ENCODE results near the gene MTM1. TPM values are rescaled to one million over a fixed set of nuclear protein-coding genes. Genes with fewer than 3 reads are reported as not detected.

The MTM1 gene
- total RNA-seq, 1 donor from 2014 or later, result 17.8 TPM

GRCh38 chrX:150616179-150616862 is 47.9 kb downstream of the MTM1 start:
- TF ChIP-seq, protein P1, sequence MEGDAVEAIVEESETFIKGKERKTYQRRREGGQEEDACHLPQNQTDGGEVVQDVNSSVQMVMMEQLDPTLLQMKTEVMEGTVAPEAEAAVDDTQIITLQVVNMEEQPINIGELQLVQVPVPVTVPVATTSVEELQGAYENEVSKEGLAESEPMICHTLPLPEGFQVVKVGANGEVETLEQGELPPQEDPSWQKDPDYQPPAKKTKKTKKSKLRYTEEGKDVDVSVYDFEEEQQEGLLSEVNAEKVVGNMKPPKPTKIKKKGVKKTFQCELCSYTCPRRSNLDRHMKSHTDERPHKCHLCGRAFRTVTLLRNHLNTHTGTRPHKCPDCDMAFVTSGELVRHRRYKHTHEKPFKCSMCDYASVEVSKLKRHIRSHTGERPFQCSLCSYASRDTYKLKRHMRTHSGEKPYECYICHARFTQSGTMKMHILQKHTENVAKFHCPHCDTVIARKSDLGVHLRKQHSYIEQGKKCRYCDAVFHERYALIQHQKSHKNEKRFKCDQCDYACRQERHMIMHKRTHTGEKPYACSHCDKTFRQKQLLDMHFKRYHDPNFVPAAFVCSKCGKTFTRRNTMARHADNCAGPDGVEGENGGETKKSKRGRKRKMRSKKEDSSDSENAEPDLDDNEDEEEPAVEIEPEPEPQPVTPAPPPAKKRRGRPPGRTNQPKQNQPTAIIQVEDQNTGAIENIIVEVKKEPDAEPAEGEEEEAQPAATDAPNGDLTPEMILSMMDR (IDR thresholded peaks at IDR 0.05; ENCODE audit: unreplicated experiment), result no peak
- Mint-ChIP-seq H3K4me3 (ENCODE audit: unreplicated experiment) (no peak overlapping the region), H3K27me3 (ENCODE audit: unreplicated experiment) (peaks cover 2% of the 10 kb centered on the region), H3K4me1 (ENCODE audit: unreplicated experiment) (peaks cover 18% of the 10 kb centered on the region), H3K9me3 (ENCODE audit: unreplicated experiment) (no peaks in the 10 kb centered on the region), H3K36me3 (ENCODE audit: low read depth, unreplicated experiment) (peaks cover 8% of the 10 kb centered on the region), H3K27ac (ENCODE audit: unreplicated experiment) (no peak overlapping the region)
- DNase-seq (ENCODE audit: low spot score), result no peak

DNA sequence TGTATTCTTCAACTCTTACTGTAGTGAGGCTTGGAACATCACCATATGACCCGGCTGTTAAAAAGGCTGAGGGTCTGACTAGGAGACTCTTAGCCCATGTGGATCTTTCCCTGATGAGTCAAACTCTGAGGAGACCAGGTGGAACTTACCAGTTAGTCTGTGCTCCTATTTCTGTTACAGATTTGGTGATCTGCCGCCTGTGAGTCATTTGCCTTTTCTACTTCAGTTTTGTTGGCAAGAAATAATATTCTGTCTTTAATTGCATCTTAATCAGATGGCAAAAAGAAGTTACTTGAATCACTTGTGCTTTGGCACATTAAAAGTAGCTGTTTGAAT is 48.4 kb downstream of the MTM1 start:
- H3K36me3 Mint-ChIP-seq (ENCODE audit: low read depth, unreplicated experiment), result peaks cover 12% of the 10 kb centered on the region
- H3K4me1 Mint-ChIP-seq (ENCODE audit: unreplicated experiment), result peaks cover 23% of the 10 kb centered on the region
- no peak overlapping the region for H3K4me3 Mint-ChIP-seq (ENCODE audit: unreplicated experiment)
- no peaks in the 10 kb centered on the region for H3K9me3 Mint-ChIP-seq (ENCODE audit: unreplicated experiment)
- H3K27ac Mint-ChIP-seq (ENCODE audit: unreplicated experiment), result no peak overlapping the region
- DNase-seq (ENCODE audit: low spot score), result no peak
- TF ChIP-seq, protein P1 (IDR thresholded peaks at IDR 0.05; ENCODE audit: unreplicated experiment), result no peak
- H3K27me3 Mint-ChIP-seq (ENCODE audit: unreplicated experiment), result peaks cover 2% of the 10 kb centered on the region

- H3K27me3 Mint-ChIP-seq (ENCODE audit: unreplicated experiment), result peaks cover 2% of the 10 kb centered on the region
- no peaks in the 10 kb centered on the region for H3K9me3 Mint-ChIP-seq (ENCODE audit: unreplicated experiment)
- H3K36me3 Mint-ChIP-seq (ENCODE audit: low read depth, unreplicated experiment), result peaks cover 12% of the 10 kb centered on the region
- no peak for DNase-seq (ENCODE audit: low spot score)
- peak overlapping the region; percentile 43 for H3K4me3 Mint-ChIP-seq (ENCODE audit: unreplicated experiment)
- TF ChIP-seq, protein P1 (IDR thresholded peaks at IDR 0.05; ENCODE audit: unreplicated experiment), result no peak
- H3K27ac Mint-ChIP-seq (ENCODE audit: unreplicated experiment), result no peak overlapping the region
- H3K4me1 Mint-ChIP-seq (ENCODE audit: unreplicated experiment), result peaks cover 27% of the 10 kb centered on the region
Measured at GRCh38 chrX:150621652-150622051, 53.2 kb downstream of the MTM1 start.

DNA sequence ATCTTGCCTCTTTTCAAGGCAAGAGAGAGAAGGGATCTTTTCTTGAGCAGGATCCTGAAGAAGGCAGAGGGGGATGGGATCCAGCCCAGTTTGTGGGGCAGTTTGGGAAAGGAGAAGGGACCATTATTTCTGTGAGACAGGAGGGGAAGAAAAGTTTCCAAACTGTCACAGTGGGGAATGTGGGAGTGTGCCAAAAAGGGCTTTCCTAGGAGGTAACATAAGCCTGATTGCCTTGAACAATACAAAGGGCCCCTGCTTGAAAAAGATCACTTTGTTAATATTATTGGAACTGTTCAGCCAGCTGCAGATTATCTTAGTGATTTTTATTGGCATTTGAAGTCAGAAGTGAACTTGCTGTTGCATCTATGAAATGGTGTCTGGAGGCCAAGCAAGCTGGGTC is 55.2 kb downstream of the MTM1 start:
- no peak overlapping the region for H3K4me3 Mint-ChIP-seq (ENCODE audit: unreplicated experiment)

DNA sequence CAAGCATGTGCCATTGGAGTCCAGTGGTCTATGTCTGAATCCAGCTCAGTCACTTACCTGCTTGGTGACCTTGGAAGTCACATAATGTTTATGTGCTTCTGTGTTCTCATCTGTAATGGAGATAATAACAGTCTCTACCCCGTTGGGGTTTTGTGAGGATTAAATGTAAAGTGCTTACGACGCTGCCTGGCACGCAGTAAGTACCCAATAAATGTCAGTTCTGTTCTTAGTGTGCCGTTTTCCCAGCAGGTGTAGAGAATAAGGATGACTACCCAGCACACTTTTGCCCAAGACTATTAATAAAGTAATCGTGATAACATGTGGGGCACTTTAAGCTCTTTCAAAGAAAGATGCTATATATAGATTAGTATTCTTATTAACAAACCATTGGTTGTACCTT is 56.7 kb downstream of the MTM1 start:
- TF ChIP-seq, protein P1 (IDR thresholded peaks at IDR 0.05; ENCODE audit: unreplicated experiment), result no peak
- no peak for DNase-seq (ENCODE audit: low spot score)
- peaks cover 27% of the 10 kb centered on the region for H3K36me3 Mint-ChIP-seq (ENCODE audit: low read depth, unreplicated experiment)
- no peak overlapping the region for H3K4me3 Mint-ChIP-seq (ENCODE audit: unreplicated experiment)
- H3K27me3 Mint-ChIP-seq (ENCODE audit: unreplicated experiment), result peaks cover 2% of the 10 kb centered on the region
- peaks cover 34% of the 10 kb centered on the region for H3K4me1 Mint-ChIP-seq (ENCODE audit: unreplicated experiment)
- no peaks in the 10 kb centered on the region for H3K9me3 Mint-ChIP-seq (ENCODE audit: unreplicated experiment)
- no peak overlapping the region for H3K27ac Mint-ChIP-seq (ENCODE audit: unreplicated experiment)

More for the DNA sequence above, 55.2 kb downstream of the MTM1 start:
- Mint-ChIP-seq H3K4me1 (ENCODE audit: unreplicated experiment) (peaks cover 40% of the 10 kb centered on the region), H3K27me3 (ENCODE audit: unreplicated experiment) (peaks cover 2% of the 10 kb centered on the region), H3K27ac (ENCODE audit: unreplicated experiment) (no peak overlapping the region), H3K36me3 (ENCODE audit: low read depth, unreplicated experiment) (peaks cover 19% of the 10 kb centered on the region), H3K9me3 (ENCODE audit: unreplicated experiment) (no peaks in the 10 kb centered on the region)
- TF ChIP-seq, protein P1 (IDR thresholded peaks at IDR 0.05; ENCODE audit: unreplicated experiment), result no peak
- no peak for DNase-seq (ENCODE audit: low spot score)

Data from endothelial cell (in vitro differentiated cells).